GM13977 (cell line): Measurements from ENCODE around the gene FPR2.

Experiments used
- DNase-seq: peaks from one replicate; pipeline ENCODE4 v3.0.0; 2012; ENCODE audit warnings: low spot score
- in situ Hi-C: fragments of 300-500 bp; cut with MboI; formaldehyde crosslinking; loops from one replicate; pipeline ENCODE4 v1.12.0; 2022; ENCODE audit warnings: low sequenced_read_pairs, low pct_unique_long_range_greater_than_20kb, mixed read lengths, inconsistent platforms; ENCODE audit not compliant: unreplicated experiment
- TF ChIP-seq, protein P1 (sequence below): IDR thresholded peaks from 2 replicates; pipeline ENCODE4 v1.5.1; 2012; ENCODE audit warnings: mild to moderate bottlenecking, control low read depth; ENCODE audit not compliant: insufficient read depth; ENCODE audit errors: extremely low read depth, missing control alignments

Gene FPR2

DNA sequence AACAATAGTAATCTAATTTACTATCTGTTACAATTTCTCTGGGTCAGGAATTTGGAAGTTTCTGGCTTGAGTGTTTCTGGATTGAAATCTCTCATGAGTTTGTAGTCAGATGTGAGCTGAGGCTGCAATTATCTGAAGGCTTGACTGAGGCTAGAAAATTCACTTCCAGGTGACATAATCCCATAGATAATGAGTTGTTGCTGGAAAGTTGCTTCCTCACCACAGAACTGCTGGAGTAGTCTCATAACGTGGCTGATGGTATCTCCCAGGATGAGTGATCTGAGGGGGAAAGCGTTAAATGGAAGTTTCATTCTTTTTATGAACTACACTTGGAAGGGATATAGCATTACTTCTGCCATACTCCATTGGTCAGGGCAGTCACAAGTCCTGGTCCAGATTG is 18.7 kb downstream of the FPR2 start:
- in situ Hi-C loops = no loop called here
- no peak for DNase-seq
- TF ChIP-seq, protein P1, sequence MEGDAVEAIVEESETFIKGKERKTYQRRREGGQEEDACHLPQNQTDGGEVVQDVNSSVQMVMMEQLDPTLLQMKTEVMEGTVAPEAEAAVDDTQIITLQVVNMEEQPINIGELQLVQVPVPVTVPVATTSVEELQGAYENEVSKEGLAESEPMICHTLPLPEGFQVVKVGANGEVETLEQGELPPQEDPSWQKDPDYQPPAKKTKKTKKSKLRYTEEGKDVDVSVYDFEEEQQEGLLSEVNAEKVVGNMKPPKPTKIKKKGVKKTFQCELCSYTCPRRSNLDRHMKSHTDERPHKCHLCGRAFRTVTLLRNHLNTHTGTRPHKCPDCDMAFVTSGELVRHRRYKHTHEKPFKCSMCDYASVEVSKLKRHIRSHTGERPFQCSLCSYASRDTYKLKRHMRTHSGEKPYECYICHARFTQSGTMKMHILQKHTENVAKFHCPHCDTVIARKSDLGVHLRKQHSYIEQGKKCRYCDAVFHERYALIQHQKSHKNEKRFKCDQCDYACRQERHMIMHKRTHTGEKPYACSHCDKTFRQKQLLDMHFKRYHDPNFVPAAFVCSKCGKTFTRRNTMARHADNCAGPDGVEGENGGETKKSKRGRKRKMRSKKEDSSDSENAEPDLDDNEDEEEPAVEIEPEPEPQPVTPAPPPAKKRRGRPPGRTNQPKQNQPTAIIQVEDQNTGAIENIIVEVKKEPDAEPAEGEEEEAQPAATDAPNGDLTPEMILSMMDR = no peak

DNA sequence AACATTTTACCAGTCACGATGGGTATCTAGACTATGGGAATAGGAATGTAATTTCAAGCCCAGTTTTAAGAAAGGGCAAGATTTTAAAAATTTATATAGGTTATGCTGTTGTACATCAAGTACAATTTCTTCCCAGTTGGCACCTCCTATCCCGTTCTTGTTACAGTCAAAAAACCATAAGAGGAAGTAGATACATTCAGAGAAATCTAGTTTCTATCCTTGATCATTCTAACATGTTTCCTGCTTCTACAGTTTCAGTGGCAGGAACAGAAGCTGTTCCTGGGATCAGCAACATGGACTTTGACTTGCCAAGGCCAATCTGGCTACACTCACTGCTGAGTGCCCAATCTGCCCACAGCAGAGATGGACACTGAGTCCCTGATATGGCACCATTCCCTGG is 19.3 kb downstream of the FPR2 start:
- in situ Hi-C loops = no loop called here
- TF ChIP-seq, protein P1 = no peak
- no peak for DNase-seq

DNA sequence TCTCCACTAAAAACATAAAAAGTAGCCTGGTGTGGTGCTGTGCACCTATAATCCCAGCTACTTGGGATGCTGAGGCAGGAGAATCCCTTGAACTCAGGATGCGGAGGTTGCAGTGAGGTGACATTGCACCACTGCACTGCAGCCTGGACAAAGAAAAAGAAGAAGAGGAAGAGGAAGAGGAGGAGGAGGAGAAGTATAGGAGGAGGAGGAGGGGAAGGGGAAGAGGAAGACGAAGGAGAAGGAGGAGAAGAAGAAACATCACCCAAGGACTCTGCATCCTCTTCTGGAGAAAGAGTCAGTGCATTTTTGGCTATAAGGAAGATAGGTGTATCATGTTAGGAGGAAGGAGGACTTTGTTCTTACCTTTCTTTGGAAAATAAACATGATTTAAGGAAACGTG is 21.0 kb downstream of the FPR2 start:
- no peak for DNase-seq
- TF ChIP-seq, protein P1 = no peak
- in situ Hi-C loops = no loop called here

DNA sequence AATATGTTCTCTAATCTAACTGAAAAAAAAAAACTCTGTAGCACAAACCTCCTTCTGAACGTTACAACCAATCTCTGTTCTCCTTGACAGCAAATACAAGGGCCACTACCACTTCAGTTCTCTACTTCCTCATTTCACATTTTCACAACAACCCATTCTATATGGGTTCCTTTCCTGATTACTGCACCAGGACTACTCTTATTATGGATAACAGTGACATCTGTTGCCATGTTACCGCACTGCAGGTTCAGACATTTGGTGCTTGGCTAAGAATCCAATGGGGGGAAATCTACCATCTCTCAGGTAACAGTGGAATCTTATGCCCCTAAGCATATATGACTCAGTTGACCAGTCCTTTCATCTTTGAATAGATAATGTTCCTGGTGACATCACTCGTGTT is 22.4 kb downstream of the FPR2 start:
- in situ Hi-C loops = no loop called here
- no peak for DNase-seq
- TF ChIP-seq, protein P1 = no peak

DNA sequence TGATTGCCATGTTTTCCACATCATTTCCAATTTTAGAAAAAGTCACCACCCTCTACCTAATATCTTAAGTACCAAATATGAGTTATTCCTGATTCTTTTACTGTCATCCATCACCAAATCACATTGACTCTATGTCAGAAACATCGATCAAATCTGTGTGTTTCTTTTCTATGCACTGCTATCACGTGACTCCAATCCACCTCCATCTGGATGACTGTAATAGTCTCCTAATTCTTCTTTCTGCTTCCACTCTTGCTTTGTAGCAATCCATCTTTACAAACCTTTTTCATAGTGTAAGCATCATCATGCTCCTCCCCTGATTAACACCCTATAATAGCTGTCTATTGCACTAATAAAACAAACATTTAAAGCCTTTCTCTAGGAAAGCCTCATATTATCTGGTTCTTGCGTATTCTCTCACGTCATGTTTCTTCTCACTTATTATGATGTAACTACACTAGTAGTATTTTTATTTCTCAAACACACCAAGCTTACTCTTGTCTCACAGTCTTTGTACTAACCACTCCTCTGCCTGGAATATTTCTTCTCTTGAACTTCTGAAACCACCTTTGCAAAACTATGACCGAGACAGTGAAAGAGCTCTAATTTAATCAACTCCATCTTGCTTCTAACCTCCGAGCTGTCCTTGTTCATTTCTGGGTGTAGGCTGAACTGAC is 23.3 kb downstream of the FPR2 start:
- in situ Hi-C loops = no loop called here
- no peak for DNase-seq
- TF ChIP-seq, protein P1 = no peak

DNA sequence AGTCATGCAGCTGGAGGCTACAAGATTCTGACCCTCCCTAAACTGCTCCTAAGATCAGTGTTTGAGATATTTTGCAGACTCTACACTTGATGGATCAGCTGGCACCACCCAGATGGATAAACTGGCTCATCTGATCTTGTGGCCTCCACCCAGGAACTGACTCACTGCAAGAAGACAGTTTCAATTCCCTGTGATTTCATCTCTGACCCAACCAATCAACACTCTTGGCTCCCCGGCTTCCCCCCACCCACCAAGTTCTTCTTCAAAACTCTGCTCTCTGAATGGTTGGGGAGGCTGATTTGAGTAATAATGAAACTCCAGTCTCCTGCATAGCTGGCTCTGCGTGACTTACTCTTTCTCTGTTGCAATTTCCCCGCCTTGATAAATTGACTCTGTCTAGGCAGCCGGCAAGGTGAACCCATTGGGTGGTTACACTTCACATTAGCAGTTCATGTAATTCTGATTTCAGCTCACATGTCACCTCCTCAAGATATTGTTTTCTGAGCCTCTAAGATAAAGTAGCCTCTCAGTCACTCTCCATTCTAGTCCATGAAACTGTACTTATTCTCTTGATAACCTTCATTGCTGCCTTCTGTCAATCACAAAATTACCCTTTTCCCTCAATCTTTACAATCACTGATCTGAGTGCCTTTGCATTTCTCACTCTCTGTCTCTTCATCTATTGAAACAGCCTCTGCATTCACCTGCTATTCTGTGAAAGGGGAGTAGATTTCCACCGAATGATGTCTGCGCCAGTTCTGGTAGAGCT is 24.1 kb downstream of the FPR2 start:
- in situ Hi-C loops = no loop called here
- DNase-seq = no peak
- TF ChIP-seq, protein P1 = no peak
